HG02623 (cell line): Measurements from ENCODE around the gene PIEZO1.
A peak's percentile ranks its signal among the peaks of the same experiment; 100 is the strongest.
"Not testable (repeated sequence)": the region's sequence is repeated elsewhere in the genome, so short reads cannot be mapped to it uniquely, and the experiment has no call there.

ENCODE experiments used
- ATAC-seq: cut with Tn5 transposase; IDR thresholded peaks from one replicate; pipeline ENCODE4 v1.9.1; 2021; ENCODE audit warnings: moderate library complexity; ENCODE audit not compliant: unreplicated experiment

The PIEZO1 gene

DNA sequence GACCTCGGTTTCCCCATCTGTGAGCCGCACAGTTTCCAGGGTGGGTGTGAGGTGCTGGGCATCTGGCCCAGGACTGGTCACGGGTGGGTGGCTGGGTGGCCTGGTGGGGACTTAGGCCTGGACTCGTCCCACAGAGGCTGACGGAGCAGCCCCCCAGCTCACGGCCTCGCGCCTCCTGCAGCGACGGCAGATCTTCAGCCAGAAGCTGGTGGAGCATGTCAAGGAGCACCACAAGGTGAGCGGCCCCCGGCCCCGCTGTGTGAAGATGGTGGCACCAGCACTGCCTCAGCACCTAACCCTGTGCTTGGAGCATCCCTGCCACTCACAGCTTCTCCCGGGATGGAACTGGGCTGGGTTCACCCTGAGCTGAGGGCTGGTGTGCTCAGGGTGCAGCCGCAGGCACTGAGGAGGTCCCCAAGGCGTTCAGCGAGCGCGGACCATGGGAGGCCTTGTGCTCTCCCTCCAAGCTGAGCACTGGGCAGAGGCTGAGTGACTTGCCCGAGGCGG is 20.9 kb upstream of the PIEZO1 start:
- ATAC-seq, result no peak

DNA sequence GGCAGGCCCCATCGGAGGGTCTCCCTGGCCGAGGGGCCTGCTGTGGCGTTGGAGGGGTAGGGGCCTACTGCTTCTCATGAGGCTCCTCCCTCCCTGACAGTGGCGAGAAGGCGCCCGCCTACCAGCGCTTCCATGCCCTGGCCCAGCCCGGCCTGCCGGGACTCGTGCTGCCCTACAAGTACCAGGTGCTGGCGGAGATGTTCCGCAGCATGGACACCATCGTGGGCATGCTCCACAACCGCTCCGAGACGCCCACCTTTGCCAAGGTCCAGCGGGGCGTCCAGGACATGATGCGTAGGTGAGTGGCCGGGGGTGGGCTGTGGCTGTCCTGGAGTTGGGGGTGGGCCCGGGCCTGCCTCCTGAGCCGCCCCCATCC is 20.3 kb upstream of the PIEZO1 start:
- ATAC-seq, result no peak

GRCh38 chr16:88804552-88805339 is 19.7 kb upstream of the PIEZO1 start:
- no peak for ATAC-seq

DNA sequence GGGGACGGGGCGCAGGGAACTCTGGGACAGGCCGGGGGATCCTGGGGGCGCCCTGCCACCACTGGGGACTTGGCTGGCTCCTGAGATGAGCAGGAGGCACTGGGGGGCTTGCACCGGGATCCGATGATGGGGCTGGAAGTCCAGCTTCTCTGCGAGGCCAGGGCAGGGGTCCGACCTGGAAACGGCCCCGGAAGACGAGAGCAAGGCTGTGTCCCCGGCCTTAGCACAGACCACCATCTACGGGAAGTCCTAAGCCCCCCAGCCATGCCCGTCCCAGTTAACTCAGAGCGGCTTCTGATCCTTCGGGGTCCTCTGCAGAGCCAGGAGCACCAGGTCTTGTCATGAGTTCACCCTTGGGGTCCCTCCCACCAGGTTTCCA is 19.1 kb upstream of the PIEZO1 start:
- ATAC-seq, result no peak

GRCh38 chr16:88803264-88803987 is 18.4 kb upstream of the PIEZO1 start, which contains the start of gene CDT1:
TSS of gene CDT1 (plus strand) at chr16:88803789. CDS start at chr16:88803832, 43 bp downstream.
- ATAC-seq, result peak; percentile 45

DNA sequence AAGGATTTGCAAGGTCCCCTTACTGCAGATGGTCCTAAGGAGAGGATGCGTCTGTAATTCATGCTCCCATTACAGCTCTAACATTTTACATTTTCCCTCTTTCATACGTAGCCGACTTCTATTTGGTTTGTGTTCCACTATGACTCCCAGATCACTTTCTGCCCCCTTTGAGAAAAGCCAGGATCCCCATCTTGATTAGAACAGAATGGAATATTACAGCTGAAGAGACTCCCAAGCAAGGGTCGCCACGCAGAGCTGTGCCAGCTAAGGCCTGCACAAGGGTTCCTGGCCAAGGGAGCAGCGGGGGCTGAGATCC is 15.2 kb upstream of the PIEZO1 start:
- no peak for ATAC-seq

DNA sequence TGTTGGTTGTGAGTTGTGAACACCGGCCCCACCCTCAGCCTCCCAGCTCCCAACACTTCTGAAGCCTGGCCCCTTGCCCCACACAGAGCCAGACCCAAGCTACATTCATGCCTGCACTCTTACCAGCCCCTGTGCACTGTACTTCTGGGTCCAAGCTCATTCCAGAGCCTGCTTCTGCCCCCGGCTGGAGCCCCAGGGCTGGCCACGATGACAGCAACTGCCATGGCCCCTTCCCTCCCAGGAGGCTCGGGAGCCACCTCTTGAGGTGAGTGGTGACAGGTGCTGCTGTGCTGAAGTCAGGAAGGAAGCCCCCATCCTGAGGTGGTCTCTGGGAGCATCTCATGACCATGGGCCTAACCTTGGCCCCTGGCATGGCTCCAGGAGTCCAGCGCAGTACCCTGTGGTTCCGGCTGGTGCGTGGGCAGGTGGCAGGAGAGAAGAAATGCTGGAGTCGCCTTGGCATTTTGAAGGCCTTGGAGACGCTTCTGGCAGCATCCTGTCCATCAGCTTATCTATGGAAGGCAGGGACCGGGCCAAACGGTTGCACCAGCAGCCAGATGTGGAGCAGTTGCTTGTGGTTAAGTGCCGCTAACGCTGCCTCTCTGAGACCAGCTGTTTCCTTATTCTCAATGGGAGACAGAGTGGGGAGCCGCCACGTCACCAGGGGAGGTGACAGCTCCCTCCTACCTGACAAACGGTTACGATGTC is 14.7 kb upstream of the PIEZO1 start:
- no peak for ATAC-seq

DNA sequence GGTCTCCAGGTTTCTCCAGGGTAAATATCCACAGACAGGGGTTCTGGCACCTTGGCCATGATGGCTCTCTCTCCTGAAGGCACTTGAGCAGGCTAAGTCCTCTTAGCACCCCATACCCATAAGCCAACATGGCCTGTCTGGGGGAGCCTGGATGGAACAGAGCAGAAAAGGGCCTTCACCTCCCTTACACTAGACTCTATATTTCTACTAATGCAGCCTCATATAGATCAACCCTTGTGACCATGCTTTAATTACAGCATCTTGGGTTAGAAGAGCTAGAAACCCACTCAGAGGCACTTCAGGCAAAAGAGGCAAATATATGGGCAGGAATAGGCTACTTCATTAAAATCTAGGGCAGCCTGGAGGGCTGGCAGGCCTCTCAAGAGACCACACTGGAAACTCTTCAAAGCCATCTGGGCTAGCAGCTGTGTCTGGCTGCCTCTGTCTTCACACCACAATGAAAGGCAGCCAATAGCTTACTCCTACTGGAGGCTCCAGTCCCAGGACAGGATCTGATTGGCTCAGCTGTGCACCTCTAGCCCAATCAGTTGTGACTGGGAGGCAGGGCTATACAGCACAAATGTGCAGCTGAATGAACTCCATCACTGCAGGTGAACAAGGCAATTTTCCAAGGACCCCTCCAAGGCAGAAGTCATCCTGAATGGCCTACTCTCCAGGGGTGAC is 13.9 kb upstream of the PIEZO1 start:
- ATAC-seq, result no peak

DNA sequence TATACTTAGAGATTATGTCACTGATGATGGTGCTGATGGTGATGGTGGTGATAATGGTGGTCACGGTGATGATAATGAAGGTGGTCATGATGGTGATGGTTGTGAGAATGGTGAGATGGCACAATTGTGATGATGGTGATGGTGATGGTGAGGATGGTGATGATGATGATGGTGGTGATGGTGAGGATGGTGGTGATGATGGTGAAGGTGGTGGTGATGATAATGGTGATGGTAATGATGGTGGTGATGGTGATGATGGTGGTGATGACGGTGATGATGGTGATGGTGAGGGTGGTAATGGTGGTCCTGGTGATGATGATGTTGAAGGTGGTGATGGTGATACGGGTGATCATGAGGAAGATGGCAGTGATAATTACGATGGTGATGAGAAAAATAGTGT is 13.1 kb upstream of the PIEZO1 start:
- ATAC-seq, result no peak

DNA sequence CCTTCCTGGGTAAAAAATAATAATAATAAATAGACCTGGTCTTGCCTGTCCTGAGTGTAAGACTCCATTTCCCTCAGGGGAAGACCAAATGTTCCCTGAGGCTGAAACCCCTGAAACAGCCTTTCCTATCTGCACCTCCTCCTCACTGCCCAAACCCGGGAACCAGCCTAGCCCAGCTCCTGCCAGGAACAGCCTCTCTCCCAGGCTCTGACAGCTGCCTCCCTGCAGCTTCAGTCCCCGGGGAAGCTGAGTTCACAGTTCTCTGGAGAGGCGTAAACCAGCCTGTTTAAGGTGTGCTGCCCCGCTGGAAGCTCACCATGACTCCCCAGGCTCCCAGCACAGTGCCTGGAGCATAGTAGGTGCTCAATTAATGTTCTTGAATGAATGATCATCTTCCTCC is 11.3 kb upstream of the PIEZO1 start:
- no peak for ATAC-seq

DNA sequence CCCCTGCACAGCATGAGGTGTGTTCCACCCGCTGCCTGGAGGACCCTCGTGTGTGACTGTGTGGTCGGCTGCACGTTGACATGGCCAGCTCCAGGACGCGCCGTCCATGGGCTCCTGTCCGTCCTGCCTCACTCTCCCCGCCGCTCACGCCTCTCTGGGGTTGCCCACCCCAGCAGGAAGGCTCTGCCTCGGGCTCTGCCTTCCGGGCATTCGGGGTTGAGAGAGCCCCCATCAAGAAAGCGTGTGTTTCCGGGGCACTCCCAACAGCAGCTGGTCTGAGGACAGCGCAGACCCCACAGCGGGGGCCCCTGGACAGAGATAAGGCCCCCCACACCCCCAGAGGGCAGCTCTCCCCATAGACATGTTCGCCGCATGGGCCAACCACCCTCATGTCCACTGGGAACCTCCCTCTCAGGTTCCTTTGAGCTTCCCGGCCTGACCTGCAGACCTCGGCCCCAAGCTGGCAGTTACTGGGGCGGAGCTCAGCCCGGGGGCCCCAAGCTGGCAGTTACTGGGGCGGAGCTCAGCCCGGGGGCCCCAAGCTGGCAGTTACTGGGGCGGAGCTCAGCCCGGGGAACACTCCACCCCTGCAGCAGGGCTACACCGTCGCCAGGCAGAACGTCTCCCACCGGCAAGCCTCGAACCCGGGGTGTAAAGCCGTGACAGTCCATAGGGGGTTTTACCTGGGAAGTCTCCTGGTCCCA is 8.4 kb upstream of the PIEZO1 start:
- no peak for ATAC-seq

DNA sequence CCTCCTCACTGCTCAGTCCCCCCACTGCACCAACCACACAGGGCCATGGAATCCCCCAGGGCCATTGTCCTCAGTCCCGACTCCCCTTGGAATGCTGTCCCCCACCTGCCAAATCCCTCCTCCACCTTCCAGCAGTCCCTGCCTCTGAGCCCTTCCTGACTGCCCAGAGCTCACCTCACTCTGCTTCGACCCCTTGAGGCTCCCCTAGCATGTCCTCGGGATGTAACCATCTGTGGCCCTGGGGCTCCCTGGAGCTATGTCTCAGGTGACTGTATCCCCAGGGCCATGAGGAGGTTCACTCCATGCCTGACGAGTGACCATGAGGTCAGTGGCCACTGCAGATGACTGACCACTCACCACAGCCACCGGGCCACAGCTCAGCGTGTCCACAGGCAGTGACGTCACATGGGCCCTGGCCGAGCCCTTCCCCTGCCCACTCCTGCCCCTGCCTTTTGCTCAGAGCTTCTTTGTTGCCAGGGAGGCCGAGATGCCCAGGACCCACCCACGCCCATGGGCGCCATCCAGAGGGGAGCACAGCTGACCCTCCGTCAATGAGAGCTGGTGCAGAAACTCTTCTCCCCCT is 7.7 kb upstream of the PIEZO1 start:
- ATAC-seq, result no peak

DNA sequence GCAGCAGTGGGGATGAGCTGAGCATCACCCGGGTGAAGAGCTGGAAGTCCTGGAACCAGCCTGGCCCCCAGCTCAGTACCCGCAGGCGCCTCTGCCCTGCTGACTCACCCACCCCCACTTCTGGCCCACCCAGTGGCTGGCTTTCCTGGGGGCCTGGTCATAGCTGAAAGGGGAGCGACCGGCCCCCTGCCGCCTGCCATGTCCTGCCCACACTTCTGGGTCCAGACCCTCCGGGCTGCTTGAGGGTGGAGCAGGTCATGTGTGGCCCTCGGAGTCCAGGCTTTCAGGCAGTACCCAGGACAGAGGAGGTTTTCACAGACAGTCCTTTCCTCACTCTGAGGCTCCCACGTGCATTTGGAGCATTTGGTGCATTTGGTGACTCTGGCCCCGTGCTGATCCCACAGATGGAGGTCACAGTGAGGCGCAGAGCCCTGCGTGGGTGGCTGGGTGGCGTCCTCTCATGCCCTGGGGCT is 7.1 kb upstream of the PIEZO1 start:
- ATAC-seq, result no peak

DNA sequence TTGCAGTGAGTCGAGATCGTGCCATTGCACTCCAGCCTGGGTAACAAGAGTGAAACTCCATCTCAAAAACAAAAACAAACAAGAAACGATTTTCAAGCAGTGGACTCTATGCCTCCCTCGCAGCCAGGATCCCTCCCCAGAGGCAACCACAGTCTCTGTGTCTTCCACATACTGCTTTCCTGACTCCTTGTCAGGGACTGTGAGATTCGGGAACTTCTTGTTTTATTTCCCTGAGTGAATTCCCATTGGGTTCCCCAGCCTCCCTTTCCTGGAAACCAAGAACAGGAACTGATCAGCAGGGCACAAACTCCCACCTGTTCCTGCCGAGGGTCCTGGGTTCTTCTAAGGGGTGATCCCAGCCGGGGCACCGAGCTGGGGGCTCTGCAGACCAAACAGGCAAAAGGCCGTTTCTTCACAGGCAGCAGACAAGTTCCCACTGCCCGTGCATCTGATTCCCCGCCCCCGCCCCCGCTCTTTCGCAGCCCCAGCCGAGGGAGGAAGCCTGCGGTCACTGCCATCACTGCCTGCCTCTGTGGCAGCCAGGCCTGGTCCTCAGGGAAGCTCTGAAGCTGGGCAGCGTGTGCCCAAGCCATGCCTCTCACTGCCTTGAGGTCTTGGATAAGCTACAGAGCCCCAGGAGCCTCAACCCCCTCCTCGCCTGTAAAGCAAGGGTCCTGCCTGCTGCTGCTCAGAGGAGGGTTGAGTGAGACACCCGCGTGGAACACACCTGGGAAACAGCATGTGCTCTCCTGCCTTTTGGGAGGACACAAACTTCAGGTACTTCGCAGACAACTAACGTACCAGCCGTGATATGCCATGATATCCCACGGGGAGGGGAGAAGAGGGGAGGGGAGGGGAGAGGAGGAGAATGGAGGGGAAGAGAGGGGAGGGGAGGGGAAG is 5.5 kb upstream of the PIEZO1 start:
- no peak for ATAC-seq

DNA sequence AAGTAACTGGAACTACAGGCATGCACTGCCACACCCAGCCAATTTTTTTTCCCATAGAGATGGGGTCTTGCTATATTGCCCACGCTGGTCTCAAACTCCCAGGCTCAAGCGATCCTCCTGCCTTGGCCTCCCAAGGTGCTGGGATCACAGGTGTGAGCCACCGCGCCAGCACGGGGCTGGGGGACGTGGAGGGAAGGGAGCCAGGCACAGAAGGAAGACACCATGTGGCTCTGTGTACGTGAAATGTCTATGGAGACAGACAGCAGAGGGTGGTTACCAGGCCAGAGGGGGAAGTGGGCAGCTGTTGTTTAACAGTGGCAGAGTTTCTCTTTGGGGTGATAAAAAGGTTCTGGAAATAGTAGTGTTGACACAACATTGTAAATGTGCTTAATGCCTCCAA is 4.6 kb upstream of the PIEZO1 start:
- ATAC-seq, result no peak

DNA sequence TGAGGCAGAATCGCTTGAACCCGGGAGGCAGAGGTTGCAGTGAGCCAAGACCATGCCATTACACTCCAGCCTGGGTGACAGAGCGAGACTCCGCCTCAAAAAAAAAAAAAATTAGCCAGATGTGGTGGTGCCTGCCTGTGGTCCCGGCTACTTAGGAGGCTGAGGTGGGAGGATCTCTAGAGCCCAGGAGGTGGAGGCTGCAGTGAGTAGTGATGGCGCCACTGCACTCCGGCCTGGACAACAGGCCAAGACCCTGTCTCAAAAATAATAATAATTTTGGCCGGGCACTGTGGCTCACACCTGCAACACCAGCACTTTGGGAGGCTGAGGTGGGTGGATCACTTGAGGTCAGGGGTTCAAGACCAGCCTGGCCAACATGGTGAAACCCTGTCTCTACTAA is 3.7 kb upstream of the PIEZO1 start:
- ATAC-seq, result not testable (repeated sequence)

DNA sequence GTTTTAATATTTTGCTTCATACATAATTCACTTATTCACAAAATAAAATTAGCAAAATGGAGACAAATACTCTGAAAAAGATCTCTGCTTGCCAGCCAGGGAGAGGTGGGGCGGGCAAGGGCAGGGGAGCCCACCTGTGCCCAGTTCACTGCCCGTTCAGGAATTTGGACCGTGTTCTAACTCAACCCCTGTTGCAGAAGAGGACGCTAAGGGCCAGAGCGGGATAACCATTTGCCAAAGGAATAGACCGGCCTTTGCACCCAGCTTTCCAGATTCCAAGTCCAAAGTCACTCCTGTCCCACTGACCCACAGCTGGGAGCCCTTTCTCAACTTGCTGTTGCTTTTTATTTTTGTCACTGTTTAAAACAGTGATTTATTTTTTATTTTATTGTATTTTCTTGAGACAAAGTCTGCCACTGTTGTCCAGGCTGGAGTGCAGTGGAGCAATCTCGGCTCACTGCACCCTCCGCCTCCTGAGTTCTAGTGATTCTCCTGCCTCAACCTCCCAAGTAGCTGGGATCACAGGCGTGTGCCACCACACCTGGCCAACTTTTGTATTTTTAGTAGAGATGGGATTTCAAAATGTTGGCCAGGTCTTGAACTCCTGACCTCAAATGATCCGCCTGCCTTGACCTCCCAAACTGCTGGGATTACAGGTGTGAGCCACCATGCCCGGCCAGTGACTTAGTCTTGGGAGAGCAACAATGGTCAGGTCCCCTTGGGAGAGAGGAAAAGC is 2.7 kb upstream of the PIEZO1 start:
- ATAC-seq, result no peak

DNA sequence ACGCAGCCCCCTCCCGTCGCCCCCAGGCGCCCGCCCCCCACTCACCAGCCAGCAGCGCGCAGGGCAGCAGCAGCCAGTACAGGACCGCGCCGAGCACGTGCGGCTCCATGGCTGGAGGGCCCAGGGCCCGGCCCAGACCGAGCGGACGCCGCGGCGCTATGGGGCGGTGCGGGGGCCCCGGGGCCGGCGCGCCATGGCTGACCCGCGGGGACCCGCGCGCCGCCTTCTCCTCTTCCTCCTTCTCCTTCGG is 239 bp downstream of the PIEZO1 start:
- ATAC-seq, result no peak
